ENCODE results near the gene PRDM5. TPM values are rescaled to one million over a fixed set of nuclear protein-coding genes. Genes with fewer than 3 reads are reported as not detected.

PRDM5 gene
- total and polyA plus RNA-seq, 9 donors: 8.8 to 25.3 (median 10.2) TPM

- H3K27me3 ChIP-seq (ENCODE audit: control insufficient read depth, insufficient read depth, low read length): no peaks in the 10 kb centered on the region
- no peak overlapping the region for H3K4me3 ChIP-seq (ENCODE audit: low read length)
- no peaks in the 10 kb centered on the region for H3K4me1 ChIP-seq (ENCODE audit: control insufficient read depth, insufficient read depth, low read length)
- 87% methylated on average over 21 of the region's 24 CpGs for WGBS (ENCODE audit: insufficient coverage)
- H3K9me3 ChIP-seq (replicated peaks; ENCODE audit: control insufficient read depth, low read depth, low read length): peaks cover 11% of the 10 kb centered on the region
- peaks cover 3% of the 10 kb centered on the region for H3K36me3 ChIP-seq (ENCODE audit: control insufficient read depth, insufficient read depth, low read length)
- no peak overlapping the region for H3K27ac ChIP-seq (ENCODE audit: low read length)
- DNase-seq: no peak
Measured at GRCh38 chr4:120808475-120809141, 113.9 kb downstream of the PRDM5 start.

- Histone ChIP-seq H3K4me1 (ENCODE audit: control insufficient read depth, insufficient read depth, low read length) (no peaks in the 10 kb centered on the region), H3K9me3 (replicated peaks; ENCODE audit: control insufficient read depth, low read depth, low read length) (peaks cover 1% of the 10 kb centered on the region), H3K27ac (ENCODE audit: low read length) (no peak overlapping the region), H3K27me3 (ENCODE audit: control insufficient read depth, insufficient read depth, low read length) (no peaks in the 10 kb centered on the region), H3K4me3 (ENCODE audit: low read length) (no peak overlapping the region), H3K36me3 (ENCODE audit: control insufficient read depth, insufficient read depth, low read length) (no peaks in the 10 kb centered on the region)
- WGBS (ENCODE audit: insufficient coverage): 39% methylated on average over 3 of the region's 5 CpGs
- DNase-seq: peak; percentile 54
Measured at GRCh38 chr4:120801137-120801758, 121.3 kb downstream of the PRDM5 start.

GRCh38 chr4:120798570-120798969 is 124.0 kb downstream of the PRDM5 start:
- no peaks in the 10 kb centered on the region for H3K4me1 ChIP-seq (ENCODE audit: control insufficient read depth, insufficient read depth, low read length)
- H3K9me3 ChIP-seq (replicated peaks; ENCODE audit: control insufficient read depth, low read depth, low read length): no peaks in the 10 kb centered on the region

GRCh38 chr4:120796271-120796670 is 126.3 kb downstream of the PRDM5 start:
- peak; percentile 48 for DNase-seq
- WGBS (ENCODE audit: insufficient coverage): no CpG with 5 or more reads among the region's 3 CpGs
- H3K9me3 ChIP-seq (replicated peaks; ENCODE audit: control insufficient read depth, low read depth, low read length): no peaks in the 10 kb centered on the region
- H3K4me3 ChIP-seq (ENCODE audit: low read length): no peak overlapping the region
- H3K27ac ChIP-seq (ENCODE audit: low read length): no peak overlapping the region
- H3K36me3 ChIP-seq (ENCODE audit: control insufficient read depth, insufficient read depth, low read length): peaks cover 2% of the 10 kb centered on the region
- H3K27me3 ChIP-seq (ENCODE audit: control insufficient read depth, insufficient read depth, low read length): no peaks in the 10 kb centered on the region
- H3K4me1 ChIP-seq (ENCODE audit: control insufficient read depth, insufficient read depth, low read length): no peaks in the 10 kb centered on the region

More at GRCh38 chr4:120798570-120798969, 124.0 kb downstream of the PRDM5 start:
- no peak for DNase-seq
- H3K4me3 ChIP-seq (ENCODE audit: low read length): no peak overlapping the region
- H3K27me3 ChIP-seq (ENCODE audit: control insufficient read depth, insufficient read depth, low read length): no peaks in the 10 kb centered on the region
- no peak overlapping the region for H3K27ac ChIP-seq (ENCODE audit: low read length)
- no peaks in the 10 kb centered on the region for H3K36me3 ChIP-seq (ENCODE audit: control insufficient read depth, insufficient read depth, low read length)
- no CpG with 5 or more reads among the region's 3 CpGs for WGBS (ENCODE audit: insufficient coverage)

GRCh38 chr4:120785202-120785601 is 137.3 kb downstream of the PRDM5 start:
- Histone ChIP-seq H3K27ac (ENCODE audit: low read length) (no peak overlapping the region), H3K27me3 (ENCODE audit: control insufficient read depth, insufficient read depth, low read length) (no peaks in the 10 kb centered on the region), H3K4me1 (ENCODE audit: control insufficient read depth, insufficient read depth, low read length) (no peaks in the 10 kb centered on the region), H3K4me3 (ENCODE audit: low read length) (no peak overlapping the region), H3K36me3 (ENCODE audit: control insufficient read depth, insufficient read depth, low read length) (no peaks in the 10 kb centered on the region), H3K9me3 (replicated peaks; ENCODE audit: control insufficient read depth, low read depth, low read length) (no peaks in the 10 kb centered on the region)
- WGBS (ENCODE audit: insufficient coverage): no CpG with 5 or more reads among the region's 2 CpGs
- no peak for DNase-seq

GRCh38 chr4:120777459-120777858 is 145.1 kb downstream of the PRDM5 start:
- DNase-seq: no peak

GRCh38 chr4:120775431-120775830 is 147.1 kb downstream of the PRDM5 start:
- H3K9me3 ChIP-seq (replicated peaks; ENCODE audit: control insufficient read depth, low read depth, low read length): peaks cover 2% of the 10 kb centered on the region
- no peaks in the 10 kb centered on the region for H3K36me3 ChIP-seq (ENCODE audit: control insufficient read depth, insufficient read depth, low read length)
- H3K27ac ChIP-seq (ENCODE audit: low read length): no peak overlapping the region
- no peaks in the 10 kb centered on the region for H3K27me3 ChIP-seq (ENCODE audit: control insufficient read depth, insufficient read depth, low read length)
- H3K4me1 ChIP-seq (ENCODE audit: control insufficient read depth, insufficient read depth, low read length): no peaks in the 10 kb centered on the region
- no peak overlapping the region for H3K4me3 ChIP-seq (ENCODE audit: low read length)
- no peak for DNase-seq

More at GRCh38 chr4:120777459-120777858, 145.1 kb downstream of the PRDM5 start:
- H3K9me3 ChIP-seq (replicated peaks; ENCODE audit: control insufficient read depth, low read depth, low read length): no peaks in the 10 kb centered on the region
- H3K4me1 ChIP-seq (ENCODE audit: control insufficient read depth, insufficient read depth, low read length): no peaks in the 10 kb centered on the region
- H3K27me3 ChIP-seq (ENCODE audit: control insufficient read depth, insufficient read depth, low read length): no peaks in the 10 kb centered on the region
- no peak overlapping the region for H3K27ac ChIP-seq (ENCODE audit: low read length)
- no peaks in the 10 kb centered on the region for H3K36me3 ChIP-seq (ENCODE audit: control insufficient read depth, insufficient read depth, low read length)
- H3K4me3 ChIP-seq (ENCODE audit: low read length): no peak overlapping the region

- no peak for DNase-seq
- no CpG with 5 or more reads among the region's 1 CpG for WGBS (ENCODE audit: insufficient coverage)
- Histone ChIP-seq H3K36me3 (ENCODE audit: control insufficient read depth, insufficient read depth, low read length) (no peaks in the 10 kb centered on the region), H3K9me3 (replicated peaks; ENCODE audit: control insufficient read depth, low read depth, low read length) (peaks cover 2% of the 10 kb centered on the region), H3K4me1 (ENCODE audit: control insufficient read depth, insufficient read depth, low read length) (no peaks in the 10 kb centered on the region), H3K27me3 (ENCODE audit: control insufficient read depth, insufficient read depth, low read length) (no peaks in the 10 kb centered on the region), H3K4me3 (ENCODE audit: low read length) (no peak overlapping the region), H3K27ac (ENCODE audit: low read length) (no peak overlapping the region)
Measured at GRCh38 chr4:120773641-120774040, 148.9 kb downstream of the PRDM5 start.

- Histone ChIP-seq H3K36me3 (ENCODE audit: control insufficient read depth, insufficient read depth, low read length) (no peaks in the 10 kb centered on the region), H3K9me3 (replicated peaks; ENCODE audit: control insufficient read depth, low read depth, low read length) (peaks cover 2% of the 10 kb centered on the region), H3K27ac (ENCODE audit: low read length) (no peak overlapping the region), H3K27me3 (ENCODE audit: control insufficient read depth, insufficient read depth, low read length) (no peaks in the 10 kb centered on the region), H3K4me3 (ENCODE audit: low read length) (no peak overlapping the region), H3K4me1 (ENCODE audit: control insufficient read depth, insufficient read depth, low read length) (no peaks in the 10 kb centered on the region)
- WGBS (ENCODE audit: insufficient coverage): no CpG with 5 or more reads among the region's 2 CpGs
- DNase-seq: no peak
Measured at GRCh38 chr4:120771907-120772306, 150.6 kb downstream of the PRDM5 start.

GRCh38 chr4:120770897-120771296 is 151.6 kb downstream of the PRDM5 start:
- no peaks in the 10 kb centered on the region for H3K36me3 ChIP-seq (ENCODE audit: control insufficient read depth, insufficient read depth, low read length)
- no CpG with 5 or more reads among the region's 1 CpG for WGBS (ENCODE audit: insufficient coverage)
- DNase-seq: no peak
- H3K27ac ChIP-seq (ENCODE audit: low read length): no peak overlapping the region
- no peaks in the 10 kb centered on the region for H3K27me3 ChIP-seq (ENCODE audit: control insufficient read depth, insufficient read depth, low read length)
- H3K4me3 ChIP-seq (ENCODE audit: low read length): no peak overlapping the region
- peaks cover 2% of the 10 kb centered on the region for H3K9me3 ChIP-seq (replicated peaks; ENCODE audit: control insufficient read depth, low read depth, low read length)
- no peaks in the 10 kb centered on the region for H3K4me1 ChIP-seq (ENCODE audit: control insufficient read depth, insufficient read depth, low read length)

Measured in muscle of leg (tissue), 11 donors.